ENCODE measurements around the gene MAGEH1. TPM values are rescaled to one million over a fixed set of nuclear protein-coding genes. Genes with fewer than 3 reads are reported as not detected.

Gene MAGEH1
- total and polyA plus RNA-seq, 9 of the 15 experiments (the other 6 are each of a cell fraction or from before 2014, with no cell fraction given): 3.7 to 14.9 (median 8.8) TPM

DNA sequence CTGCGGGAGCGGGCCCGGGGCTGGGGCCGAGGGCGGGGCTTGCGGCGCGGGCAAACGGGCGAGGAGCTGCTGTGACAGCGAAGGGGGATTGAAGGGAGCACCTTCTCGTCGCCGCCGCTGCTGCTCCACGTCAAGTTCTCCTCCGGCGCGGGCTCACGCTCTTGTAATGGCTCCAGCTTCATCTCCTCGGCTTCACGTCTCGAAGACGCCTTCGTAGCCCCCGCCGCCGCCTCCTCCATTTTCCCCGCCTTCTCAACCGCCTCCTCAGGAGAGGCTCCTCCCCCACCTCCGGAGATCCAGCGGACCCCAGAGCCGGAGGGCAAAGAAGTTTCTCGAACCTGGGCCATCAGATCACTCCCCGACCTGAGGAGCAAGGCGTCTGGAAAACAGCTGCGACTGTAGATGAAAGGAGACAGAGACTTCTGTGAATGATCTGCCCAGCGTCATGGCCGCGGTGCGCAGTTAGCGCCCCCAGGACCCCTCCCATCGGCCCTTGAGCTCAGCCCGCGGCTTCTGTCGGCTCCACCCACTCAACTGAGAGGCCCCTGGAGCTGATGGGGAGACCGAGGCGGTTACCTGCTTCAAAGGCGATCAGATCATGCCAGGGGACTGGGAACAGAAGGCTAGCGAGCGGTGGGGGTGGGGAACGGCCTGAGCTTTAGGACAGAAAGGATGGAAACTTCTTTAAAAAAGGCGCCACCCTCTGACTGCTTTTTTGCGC, 36.8 kb downstream of the MAGEH1 start (continued):
- TF ChIP-seq SAFB2 (IDR thresholded peaks at IDR 0.05; ENCODE audit: borderline replicate concordance, low read depth, low read length, severe bottlenecking): no peak
- TF ChIP-seq SRSF1 (IDR thresholded peaks at IDR 0.05; ENCODE audit: low read depth, low read length): no peak
- no peak for TF ChIP-seq SIX5 (IDR thresholded peaks at IDR 0.05; ENCODE audit: borderline replicate concordance in 1 of 2, insufficient read depth in 1 of 2, low read depth in 1 of 2, low read length in 2 of 2)
- no peak for TF ChIP-seq SIN3A (IDR thresholded peaks at IDR 0.05; ENCODE audit: borderline replicate concordance in 2 of 2, control insufficient read depth in 1 of 2, low read depth in 2 of 2, low read length in 2 of 2)
- TF ChIP-seq MED1 (CRISPR knock-in tag; IDR thresholded peaks at IDR 0.05; ENCODE audit: borderline replicate concordance): no peak
- TF ChIP-seq, protein P1, sequence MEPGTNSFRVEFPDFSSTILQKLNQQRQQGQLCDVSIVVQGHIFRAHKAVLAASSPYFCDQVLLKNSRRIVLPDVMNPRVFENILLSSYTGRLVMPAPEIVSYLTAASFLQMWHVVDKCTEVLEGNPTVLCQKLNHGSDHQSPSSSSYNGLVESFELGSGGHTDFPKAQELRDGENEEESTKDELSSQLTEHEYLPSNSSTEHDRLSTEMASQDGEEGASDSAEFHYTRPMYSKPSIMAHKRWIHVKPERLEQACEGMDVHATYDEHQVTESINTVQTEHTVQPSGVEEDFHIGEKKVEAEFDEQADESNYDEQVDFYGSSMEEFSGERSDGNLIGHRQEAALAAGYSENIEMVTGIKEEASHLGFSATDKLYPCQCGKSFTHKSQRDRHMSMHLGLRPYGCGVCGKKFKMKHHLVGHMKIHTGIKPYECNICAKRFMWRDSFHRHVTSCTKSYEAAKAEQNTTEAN (CRISPR knock-in tag; IDR thresholded peaks at IDR 0.05): no peak
- peak; percentile 71; the same call in 1 of the 2 replicates for TF ChIP-seq ZBTB7A (IDR thresholded peaks at IDR 0.05; ENCODE audit: borderline replicate concordance, control insufficient read depth, low read depth, low read length)
- TF ChIP-seq, protein P2, sequence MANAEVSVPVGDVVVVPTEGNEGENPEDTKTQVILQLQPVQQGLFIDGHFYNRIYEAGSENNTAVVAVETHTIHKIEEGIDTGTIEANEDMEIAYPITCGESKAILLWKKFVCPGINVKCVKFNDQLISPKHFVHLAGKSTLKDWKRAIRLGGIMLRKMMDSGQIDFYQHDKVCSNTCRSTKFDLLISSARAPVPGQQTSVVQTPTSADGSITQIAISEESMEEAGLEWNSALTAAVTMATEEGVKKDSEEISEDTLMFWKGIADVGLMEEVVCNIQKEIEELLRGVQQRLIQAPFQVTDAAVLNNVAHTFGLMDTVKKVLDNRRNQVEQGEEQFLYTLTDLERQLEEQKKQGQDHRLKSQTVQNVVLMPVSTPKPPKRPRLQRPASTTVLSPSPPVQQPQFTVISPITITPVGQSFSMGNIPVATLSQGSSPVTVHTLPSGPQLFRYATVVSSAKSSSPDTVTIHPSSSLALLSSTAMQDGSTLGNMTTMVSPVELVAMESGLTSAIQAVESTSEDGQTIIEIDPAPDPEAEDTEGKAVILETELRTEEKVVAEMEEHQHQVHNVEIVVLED (CRISPR knock-in tag; IDR thresholded peaks at IDR 0.05): no peak
- TF ChIP-seq, protein P3, sequence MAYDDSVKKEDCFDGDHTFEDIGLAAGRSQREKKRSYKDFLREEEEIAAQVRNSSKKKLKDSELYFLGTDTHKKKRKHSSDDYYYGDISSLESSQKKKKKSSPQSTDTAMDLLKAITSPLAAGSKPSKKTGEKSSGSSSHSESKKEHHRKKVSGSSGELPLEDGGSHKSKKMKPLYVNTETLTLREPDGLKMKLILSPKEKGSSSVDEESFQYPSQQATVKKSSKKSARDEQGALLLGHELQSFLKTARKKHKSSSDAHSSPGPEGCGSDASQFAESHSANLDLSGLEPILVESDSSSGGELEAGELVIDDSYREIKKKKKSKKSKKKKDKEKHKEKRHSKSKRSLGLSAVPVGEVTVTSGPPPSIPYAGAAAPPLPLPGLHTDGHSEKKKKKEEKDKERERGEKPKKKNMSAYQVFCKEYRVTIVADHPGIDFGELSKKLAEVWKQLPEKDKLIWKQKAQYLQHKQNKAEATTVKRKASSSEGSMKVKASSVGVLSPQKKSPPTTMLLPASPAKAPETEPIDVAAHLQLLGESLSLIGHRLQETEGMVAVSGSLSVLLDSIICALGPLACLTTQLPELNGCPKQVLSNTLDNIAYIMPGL (CRISPR knock-in tag; IDR thresholded peaks at IDR 0.05): no peak
- TF ChIP-seq SIRT6 (IDR thresholded peaks at IDR 0.05; ENCODE audit: low read depth, low read length): no peak
- TF ChIP-seq, protein P4, sequence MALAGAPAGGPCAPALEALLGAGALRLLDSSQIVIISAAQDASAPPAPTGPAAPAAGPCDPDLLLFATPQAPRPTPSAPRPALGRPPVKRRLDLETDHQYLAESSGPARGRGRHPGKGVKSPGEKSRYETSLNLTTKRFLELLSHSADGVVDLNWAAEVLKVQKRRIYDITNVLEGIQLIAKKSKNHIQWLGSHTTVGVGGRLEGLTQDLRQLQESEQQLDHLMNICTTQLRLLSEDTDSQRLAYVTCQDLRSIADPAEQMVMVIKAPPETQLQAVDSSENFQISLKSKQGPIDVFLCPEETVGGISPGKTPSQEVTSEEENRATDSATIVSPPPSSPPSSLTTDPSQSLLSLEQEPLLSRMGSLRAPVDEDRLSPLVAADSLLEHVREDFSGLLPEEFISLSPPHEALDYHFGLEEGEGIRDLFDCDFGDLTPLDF (CRISPR knock-in tag; IDR thresholded peaks at IDR 0.05): no peak
- no peak for TF ChIP-seq HNRNPUL1 (IDR thresholded peaks at IDR 0.05; ENCODE audit: low read length)
- TF ChIP-seq PHTF2 (CRISPR knock-in tag; IDR thresholded peaks at IDR 0.05): no peak
- TF ChIP-seq ZNF584 (CRISPR knock-in tag; IDR thresholded peaks at IDR 0.05; ENCODE audit: low read depth): no peak
- TF ChIP-seq ZNF41 (CRISPR knock-in tag; conservative IDR thresholded peaks at IDR 0.05): no peak
- TF ChIP-seq ARNT (IDR thresholded peaks at IDR 0.05): no peak
- no peak for TF ChIP-seq ZNF354B (CRISPR knock-in tag; IDR thresholded peaks at IDR 0.05)
- no peak for TF ChIP-seq ZBED1 (IDR thresholded peaks at IDR 0.05)
- no peak for TF ChIP-seq ZNF174 (CRISPR knock-in tag; IDR thresholded peaks at IDR 0.05)
- TF ChIP-seq MAFF (IDR thresholded peaks at IDR 0.05; ENCODE audit: low read length): no peak
- TF ChIP-seq SMARCE1 (IDR thresholded peaks at IDR 0.05): no peak
- TF ChIP-seq SP2 (IDR thresholded peaks at IDR 0.05; ENCODE audit: extremely low read depth, low read depth, low read length, poor library complexity, severe bottlenecking): no peak
- no peak for TF ChIP-seq CBX3 (IDR thresholded peaks at IDR 0.05; ENCODE audit: borderline replicate concordance in 1 of 2, low read length in 2 of 2)
- no peak for TF ChIP-seq SUPT5H (IDR thresholded peaks at IDR 0.05)

All from K562 (cell line).